GM21528 (cell line): ENCODE measurements around the gene CXCR2.

ENCODE experiments used
- ATAC-seq: cut with Tn5 transposase; IDR thresholded peaks from one replicate; pipeline ENCODE4 v1.9.1; 2021; ENCODE audit warnings: mild to moderate bottlenecking, moderate library complexity; ENCODE audit not compliant: unreplicated experiment, low FRiP score

The CXCR2 gene

GRCh38 chr2:218180467-218181114 lies 54.8 kb downstream of the CXCR2 start:
- no peak for ATAC-seq

GRCh38 chr2:218184331-218184730 lies 58.5 kb downstream of the CXCR2 start:
- ATAC-seq, result no peak

GRCh38 chr2:218186355-218186766 lies 60.5 kb downstream of the CXCR2 start:
- ATAC-seq, result no peak
